ENCODE results near the gene SLC44A2.

SLC44A2 gene

GRCh38 chr19:10641248-10641647, 15.9 kb downstream of the SLC44A2 start:
- no peak for DNase-seq (ENCODE audit: insufficient read length)
- FAIRE-seq: no peak
- TF ChIP-seq POLR2A (IDR thresholded peaks at IDR 0.05; ENCODE audit: low read depth, low read length) (no peak), POLR2AphosphoS5 (IDR thresholded peaks at IDR 0.05; ENCODE audit: low read depth, low read length) (no peak), TAF1 (IDR thresholded peaks at IDR 0.05; ENCODE audit: borderline replicate concordance, low read depth, low read length) (no peak)

GRCh38 chr19:10642473-10643171, 17.3 kb downstream of the SLC44A2 start:
- no peak for FAIRE-seq
- no peak for TF ChIP-seq POLR2AphosphoS5 (IDR thresholded peaks at IDR 0.05; ENCODE audit: low read depth, low read length)
- no peak for DNase-seq (ENCODE audit: insufficient read length)

- no peak for DNase-seq (ENCODE audit: insufficient read length)
- FAIRE-seq: no peak
- TF ChIP-seq POLR2A (IDR thresholded peaks at IDR 0.05; ENCODE audit: low read depth, low read length) (no peak), POLR2AphosphoS5 (IDR thresholded peaks at IDR 0.05; ENCODE audit: low read depth, low read length) (no peak), TAF1 (IDR thresholded peaks at IDR 0.05; ENCODE audit: borderline replicate concordance, low read depth, low read length) (no peak)
These were observed 18.0 kb downstream of the SLC44A2 start for GRCh38 chr19:10643172-10643967.

GRCh38 chr19:10643968-10644259, 18.6 kb downstream of the SLC44A2 start:
- DNase-seq (ENCODE audit: insufficient read length) (no peak), FAIRE-seq (no peak)
- TF ChIP-seq POLR2AphosphoS5 (IDR thresholded peaks at IDR 0.05; ENCODE audit: low read depth, low read length) (no peak), POLR2A (IDR thresholded peaks at IDR 0.05; ENCODE audit: low read depth, low read length) (no peak), TAF1 (IDR thresholded peaks at IDR 0.05; ENCODE audit: borderline replicate concordance, low read depth, low read length) (no peak)

- peak; percentile 85 for FAIRE-seq
- DNase-seq (ENCODE audit: insufficient read length): peak; percentile 92
- no peak for TF ChIP-seq POLR2AphosphoS5 (IDR thresholded peaks at IDR 0.05; ENCODE audit: low read depth, low read length)
- peak; percentile 13; the same call in 1 of the 2 replicates for TF ChIP-seq POLR2A (IDR thresholded peaks at IDR 0.05; ENCODE audit: low read depth, low read length)
These were observed 19.1 kb downstream of the SLC44A2 start for GRCh38 chr19:10644260-10645007.

GRCh38 chr19:10646456-10647159, 21.3 kb downstream of the SLC44A2 start:
- TF ChIP-seq TAF1 (IDR thresholded peaks at IDR 0.05; ENCODE audit: borderline replicate concordance, low read depth, low read length) (no peak), POLR2A (IDR thresholded peaks at IDR 0.05; ENCODE audit: low read depth, low read length) (no peak), POLR2AphosphoS5 (IDR thresholded peaks at IDR 0.05; ENCODE audit: low read depth, low read length) (no peak)
- DNase-seq (ENCODE audit: insufficient read length) (no peak), FAIRE-seq (no peak)

GRCh38 chr19:10648360-10648759, 23.0 kb downstream of the SLC44A2 start:
- no peak for FAIRE-seq
- no peak for DNase-seq (ENCODE audit: insufficient read length)
- TF ChIP-seq TAF1 (IDR thresholded peaks at IDR 0.05; ENCODE audit: borderline replicate concordance, low read depth, low read length) (no peak), POLR2A (IDR thresholded peaks at IDR 0.05; ENCODE audit: low read depth, low read length) (no peak)

GRCh38 chr19:10651851-10652250, 26.5 kb downstream of the SLC44A2 start:
- FAIRE-seq (no peak), DNase-seq (ENCODE audit: insufficient read length) (no peak)
- TF ChIP-seq POLR2A (IDR thresholded peaks at IDR 0.05; ENCODE audit: low read depth, low read length): no peak; the same call in 1 of the 2 replicates
- TF ChIP-seq POLR2AphosphoS5 (IDR thresholded peaks at IDR 0.05; ENCODE audit: low read depth, low read length): no peak
- TF ChIP-seq TAF1 (IDR thresholded peaks at IDR 0.05; ENCODE audit: borderline replicate concordance, low read depth, low read length): no peak

GRCh38 chr19:10653482-10653731, 28.1 kb downstream of the SLC44A2 start:
- no peak for DNase-seq (ENCODE audit: insufficient read length)
- TF ChIP-seq TAF1 (IDR thresholded peaks at IDR 0.05; ENCODE audit: borderline replicate concordance, low read depth, low read length): no peak
- TF ChIP-seq POLR2AphosphoS5 (IDR thresholded peaks at IDR 0.05; ENCODE audit: low read depth, low read length): no peak
- no peak for TF ChIP-seq POLR2A (IDR thresholded peaks at IDR 0.05; ENCODE audit: low read depth, low read length)
- FAIRE-seq: no peak

GRCh38 chr19:10653732-10654609, 28.6 kb downstream of the SLC44A2 start, which contains the start of gene ILF3:
Gene ILF3, plus strand, starts transcription at chr19:10654346. Its CDS starts 16,260 bp downstream, at chr19:10670606.
- peak; percentile 99 for FAIRE-seq

More at GRCh38 chr19:10653732-10654609, 28.6 kb downstream of the SLC44A2 start, which contains the start of gene ILF3:
- TF ChIP-seq TAF1 (IDR thresholded peaks at IDR 0.05; ENCODE audit: borderline replicate concordance, low read depth, low read length): peak; percentile 86
- TF ChIP-seq POLR2A (IDR thresholded peaks at IDR 0.05; ENCODE audit: low read depth, low read length): peak; percentile 93
- TF ChIP-seq POLR2AphosphoS5 (IDR thresholded peaks at IDR 0.05; ENCODE audit: low read depth, low read length): peak; percentile 96
- DNase-seq (ENCODE audit: insufficient read length): peak; percentile 88
